SK-N-SH treated with all-trans-retinoic acid at 6 μM for 48 hours (cell line): ENCODE results near the gene CXCL13.

Experiments
- ATAC-seq: fragments of 200-7000 bp; cut with Tn5 transposase; 3 replicates; pipeline ENCODE4 v1.9.1; 2020; ENCODE audit warnings: mild to moderate bottlenecking, moderate library complexity
- ARNTL ChIP-seq: fragments of 450-650 bp; formaldehyde crosslinking; IDR thresholded peaks from 2 replicates; pipeline ENCODE4 v1.5.0; 2020; ENCODE audit warnings: low read depth, mild to moderate bottlenecking, moderate library complexity, borderline replicate concordance
- BACH2 ChIP-seq: fragments of 250-450 bp; sonication (Bioruptor Pico); IDR thresholded peaks from 2 replicates; pipeline ENCODE4 v1.9.0; 2021; ENCODE audit warnings: mild to moderate bottlenecking, borderline replicate concordance
- CREB5 ChIP-seq: fragments of 250-450 bp; sonication (Bioruptor Pico); IDR thresholded peaks from 2 replicates; pipeline ENCODE4 v1.5.1; 2020; ENCODE audit warnings: low read depth, mild to moderate bottlenecking, moderate library complexity
- CSDC2 ChIP-seq: fragments of 250-450 bp; sonication (Bioruptor Pico); IDR thresholded peaks from 2 replicates; pipeline ENCODE4 v1.5.0; 2020; ENCODE audit warnings: mild to moderate bottlenecking, moderate library complexity
- ESRRG ChIP-seq: fragments of 250-450 bp; sonication (Bioruptor Pico); IDR thresholded peaks from 2 replicates; pipeline ENCODE4 v1.6.1; 2021; ENCODE audit warnings: mild to moderate bottlenecking
- GLIS3 ChIP-seq: fragments of 250-450 bp; sonication (Bioruptor Pico); IDR thresholded peaks from 2 replicates; pipeline ENCODE4 v1.5.0; 2020; ENCODE audit warnings: mild to moderate bottlenecking, moderate library complexity
- ISL1 ChIP-seq: fragments of 250-450 bp; sonication (Bioruptor Pico); IDR thresholded peaks from 2 replicates; pipeline ENCODE4 v2.1.2; 2022; ENCODE audit warnings: mild to moderate bottlenecking, moderate library complexity
- OSR1 ChIP-seq: fragments of 250-450 bp; sonication (Bioruptor Pico); IDR thresholded peaks from 2 replicates; pipeline ENCODE4 v1.8.0; 2022; ENCODE audit warnings: moderate library complexity, mild to moderate bottlenecking, inconsistent platforms
- PATZ1 ChIP-seq: fragments of 250-450 bp; sonication (Bioruptor Pico); IDR thresholded peaks from 2 replicates; pipeline ENCODE4 v1.8.0; 2020; ENCODE audit warnings: mild to moderate bottlenecking, moderate library complexity, borderline replicate concordance
- POU6F1 ChIP-seq: fragments of 250-450 bp; sonication (Bioruptor Pico); IDR thresholded peaks from 2 replicates; pipeline ENCODE4 v1.8.0; 2021; ENCODE audit warnings: low read depth, mild to moderate bottlenecking, moderate library complexity, borderline replicate concordance
- PPARA ChIP-seq: fragments of 250-450 bp; sonication (Bioruptor Pico); IDR thresholded peaks from 2 replicates; pipeline ENCODE4 v1.5.0; 2020; ENCODE audit warnings: mild to moderate bottlenecking, borderline replicate concordance
- RARB ChIP-seq: fragments of 250-450 bp; sonication (Bioruptor Pico); IDR thresholded peaks from 2 replicates; pipeline ENCODE4 v1.8.0; 2021; ENCODE audit warnings: mild to moderate bottlenecking, moderate library complexity
- SNAI2 ChIP-seq: fragments of 250-450 bp; sonication (Bioruptor Pico); IDR thresholded peaks from 2 replicates; pipeline ENCODE4 v1.5.0; 2020; ENCODE audit warnings: mild to moderate bottlenecking, moderate library complexity
- TCF4 ChIP-seq: fragments of 250-450 bp; sonication (Bioruptor Pico); IDR thresholded peaks from 2 replicates; pipeline ENCODE4 v1.8.0; 2021; ENCODE audit warnings: mild to moderate bottlenecking, moderate library complexity, borderline replicate concordance
- TOX ChIP-seq: fragments of 250-450 bp; sonication (Bioruptor Pico); IDR thresholded peaks from 2 replicates; pipeline ENCODE4 v1.8.0; 2021; ENCODE audit warnings: mild to moderate bottlenecking, moderate library complexity, borderline replicate concordance
- ZC3H10 ChIP-seq: fragments of 250-450 bp; sonication (Bioruptor Pico); IDR thresholded peaks from 2 replicates; pipeline ENCODE4 v1.5.1; 2021; ENCODE audit warnings: mild to moderate bottlenecking, moderate library complexity
- ZFP3 ChIP-seq: fragments of 250-450 bp; sonication (Bioruptor Pico); IDR thresholded peaks from 2 replicates; pipeline ENCODE4 v1.5.0; 2020; ENCODE audit warnings: mild to moderate bottlenecking, moderate library complexity
- ZFP30 ChIP-seq: fragments of 450-650 bp; formaldehyde crosslinking; IDR thresholded peaks from 2 replicates; pipeline ENCODE4 v1.5.0; 2022; ENCODE audit warnings: mild to moderate bottlenecking, moderate library complexity
- ZNF565 ChIP-seq: fragments of 450-650 bp; formaldehyde crosslinking; conservative IDR thresholded peaks from 2 replicates; pipeline ENCODE4 v1.5.0; 2020; ENCODE audit warnings: low read depth, mild to moderate bottlenecking, moderate library complexity
- ZNF70 ChIP-seq: fragments of 450-650 bp; formaldehyde crosslinking; IDR thresholded peaks from 2 replicates; pipeline ENCODE4 v1.5.0; 2020; ENCODE audit warnings: mild to moderate bottlenecking, moderate library complexity
- ZNF8 ChIP-seq: fragments of 450-650 bp; formaldehyde crosslinking; IDR thresholded peaks from 2 replicates; pipeline ENCODE4 v1.5.0; 2020; ENCODE audit warnings: mild to moderate bottlenecking, moderate library complexity
- TF ChIP-seq, protein P1 (sequence below): fragments of 250-450 bp; sonication (Bioruptor Pico); IDR thresholded peaks from 2 replicates; pipeline ENCODE4 v1.5.1; 2021; ENCODE audit warnings: mild to moderate bottlenecking, moderate library complexity
- TF ChIP-seq, protein P2 (sequence below): fragments of 250-450 bp; sonication (Bioruptor Pico); IDR thresholded peaks from 2 replicates; pipeline ENCODE4 v1.5.0; 2020; ENCODE audit warnings: mild to moderate bottlenecking, moderate library complexity

The CXCL13 gene

GRCh38 chr4:77581724-77582123, 23.9 kb upstream of the CXCL13 start (continued):
- TF ChIP-seq, protein P1, sequence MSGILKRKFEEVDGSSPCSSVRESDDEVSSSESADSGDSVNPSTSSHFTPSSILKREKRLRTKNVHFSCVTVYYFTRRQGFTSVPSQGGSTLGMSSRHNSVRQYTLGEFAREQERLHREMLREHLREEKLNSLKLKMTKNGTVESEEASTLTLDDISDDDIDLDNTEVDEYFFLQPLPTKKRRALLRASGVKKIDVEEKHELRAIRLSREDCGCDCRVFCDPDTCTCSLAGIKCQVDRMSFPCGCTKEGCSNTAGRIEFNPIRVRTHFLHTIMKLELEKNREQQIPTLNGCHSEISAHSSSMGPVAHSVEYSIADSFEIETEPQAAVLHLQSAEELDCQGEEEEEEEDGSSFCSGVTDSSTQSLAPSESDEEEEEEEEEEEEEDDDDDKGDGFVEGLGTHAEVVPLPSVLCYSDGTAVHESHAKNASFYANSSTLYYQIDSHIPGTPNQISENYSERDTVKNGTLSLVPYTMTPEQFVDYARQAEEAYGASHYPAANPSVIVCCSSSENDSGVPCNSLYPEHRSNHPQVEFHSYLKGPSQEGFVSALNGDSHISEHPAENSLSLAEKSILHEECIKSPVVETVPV: no peak
- TF ChIP-seq ARNTL (CRISPR knock-in tag) (no peak), BACH2 (CRISPR knock-in tag) (no peak), ZNF70 (no peak)
- TF ChIP-seq, all 23 proteins: peak for 0

- no peak for ATAC-seq
- TF ChIP-seq ZNF565 (CRISPR knock-in tag) (no peak), CSDC2 (CRISPR knock-in tag) (no peak), GLIS3 (CRISPR knock-in tag) (no peak), BACH2 (CRISPR knock-in tag) (no peak), ISL1 (CRISPR knock-in tag) (no peak), POU6F1 (CRISPR knock-in tag) (no peak), ARNTL (CRISPR knock-in tag) (no peak), CREB5 (CRISPR knock-in tag) (no peak), TCF4 (CRISPR knock-in tag) (no peak), PPARA (CRISPR knock-in tag) (no peak), OSR1 (CRISPR knock-in tag) (no peak), ZNF70 (no peak), RARB (CRISPR knock-in tag) (no peak), PATZ1 (CRISPR knock-in tag) (no peak), SNAI2 (CRISPR knock-in tag) (no peak), ESRRG (CRISPR knock-in tag) (no peak), TOX (CRISPR knock-in tag) (no peak), ZFP30 (CRISPR knock-in tag) (no peak)
- TF ChIP-seq, protein P2, sequence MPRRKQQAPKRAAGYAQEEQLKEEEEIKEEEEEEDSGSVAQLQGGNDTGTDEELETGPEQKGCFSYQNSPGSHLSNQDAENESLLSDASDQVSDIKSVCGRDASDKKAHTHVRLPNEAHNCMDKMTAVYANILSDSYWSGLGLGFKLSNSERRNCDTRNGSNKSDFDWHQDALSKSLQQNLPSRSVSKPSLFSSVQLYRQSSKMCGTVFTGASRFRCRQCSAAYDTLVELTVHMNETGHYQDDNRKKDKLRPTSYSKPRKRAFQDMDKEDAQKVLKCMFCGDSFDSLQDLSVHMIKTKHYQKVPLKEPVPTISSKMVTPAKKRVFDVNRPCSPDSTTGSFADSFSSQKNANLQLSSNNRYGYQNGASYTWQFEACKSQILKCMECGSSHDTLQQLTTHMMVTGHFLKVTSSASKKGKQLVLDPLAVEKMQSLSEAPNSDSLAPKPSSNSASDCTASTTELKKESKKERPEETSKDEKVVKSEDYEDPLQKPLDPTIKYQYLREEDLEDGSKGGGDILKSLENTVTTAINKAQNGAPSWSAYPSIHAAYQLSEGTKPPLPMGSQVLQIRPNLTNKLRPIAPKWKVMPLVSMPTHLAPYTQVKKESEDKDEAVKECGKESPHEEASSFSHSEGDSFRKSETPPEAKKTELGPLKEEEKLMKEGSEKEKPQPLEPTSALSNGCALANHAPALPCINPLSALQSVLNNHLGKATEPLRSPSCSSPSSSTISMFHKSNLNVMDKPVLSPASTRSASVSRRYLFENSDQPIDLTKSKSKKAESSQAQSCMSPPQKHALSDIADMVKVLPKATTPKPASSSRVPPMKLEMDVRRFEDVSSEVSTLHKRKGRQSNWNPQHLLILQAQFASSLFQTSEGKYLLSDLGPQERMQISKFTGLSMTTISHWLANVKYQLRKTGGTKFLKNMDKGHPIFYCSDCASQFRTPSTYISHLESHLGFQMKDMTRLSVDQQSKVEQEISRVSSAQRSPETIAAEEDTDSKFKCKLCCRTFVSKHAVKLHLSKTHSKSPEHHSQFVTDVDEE (CRISPR knock-in tag): no peak
- TF ChIP-seq, protein P1: no peak
- TF ChIP-seq, all 23 proteins: peak for 0
These were observed 23.5 kb upstream of the CXCL13 start for GRCh38 chr4:77582156-77582555.

DNA sequence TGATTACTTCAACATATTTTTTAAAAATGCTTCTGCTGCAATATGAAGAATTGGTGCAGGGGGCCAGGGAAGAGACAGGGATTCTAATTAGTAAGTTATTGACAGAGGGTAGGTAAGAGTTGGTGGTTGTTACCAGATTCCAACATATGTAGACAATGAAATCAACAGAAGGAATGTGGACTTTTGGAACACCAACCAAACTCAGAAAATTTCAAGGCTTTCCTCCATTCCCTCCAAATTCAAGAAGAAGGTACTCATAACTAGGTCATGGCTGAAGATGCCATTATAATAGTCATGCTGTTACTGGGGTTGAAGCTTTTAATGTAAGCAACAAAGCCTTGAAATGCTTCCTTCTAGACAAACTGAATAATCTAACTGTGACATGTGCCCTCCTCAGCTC, 22.9 kb upstream of the CXCL13 start:
- no peak for ATAC-seq
- no peak for TF ChIP-seq BACH2 (CRISPR knock-in tag)
- no peak for TF ChIP-seq ZFP3
- TF ChIP-seq ZNF8 (CRISPR knock-in tag): no peak
- no peak for TF ChIP-seq TCF4 (CRISPR knock-in tag)
- no peak for TF ChIP-seq ZC3H10
- TF ChIP-seq ARNTL (CRISPR knock-in tag): no peak
- TF ChIP-seq SNAI2 (CRISPR knock-in tag): no peak
- TF ChIP-seq, protein P2 (CRISPR knock-in tag): no peak
- no peak for TF ChIP-seq GLIS3 (CRISPR knock-in tag)
- TF ChIP-seq PPARA (CRISPR knock-in tag): no peak
- no peak for TF ChIP-seq CREB5 (CRISPR knock-in tag)
- TF ChIP-seq CSDC2 (CRISPR knock-in tag): no peak
